Measurements from ENCODE around the gene PFDN4. TPM values are rescaled to one million over a fixed set of nuclear protein-coding genes. Genes with fewer than 3 reads are reported as not detected.
A peak's percentile ranks its signal among the peaks of the same experiment; 100 is the strongest.
"Not testable (repeated sequence)": the region's sequence is repeated elsewhere in the genome, so short reads cannot be mapped to it uniquely, and the experiment has no call there.

Gene PFDN4
- total RNA-seq, 6 experiments from 2014 or later: 31.6 to 37.1 (median 35.1) TPM

DNA sequence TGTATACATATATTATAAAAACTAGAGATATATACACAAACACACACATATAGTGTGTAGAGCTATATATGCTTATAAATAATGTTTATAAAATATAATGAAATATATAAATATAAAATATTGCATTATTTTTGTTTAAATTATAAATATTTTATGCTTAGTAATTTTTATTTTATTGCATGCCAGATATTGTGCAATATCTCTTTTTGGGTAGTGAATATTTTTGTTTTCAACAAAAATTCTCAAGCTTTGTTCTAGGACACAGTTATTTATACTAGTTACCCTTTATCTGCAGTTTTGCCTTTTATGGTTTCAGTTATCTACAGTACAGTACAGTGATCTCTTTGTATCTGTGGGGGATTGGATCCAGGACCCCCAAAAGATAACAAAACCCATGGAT, 52.2 kb downstream of the PFDN4 start:
- Mint-ChIP-seq H3K4me1 (ENCODE audit: low read depth) (peaks cover 27% of the 10 kb centered on the region), H3K9me3 (no peaks in the 10 kb centered on the region), H3K36me3 (ENCODE audit: low read depth) (no peaks in the 10 kb centered on the region), H3K27ac (no peak overlapping the region), H3K4me3 (no peak overlapping the region), H3K27me3 (ENCODE audit: insufficient read depth) (no peaks in the 10 kb centered on the region; the same call in 1 of the 2 replicates)
- no peak for DNase-seq
- no peak for TF ChIP-seq CTCF (IDR thresholded peaks at IDR 0.05)

- no peak for TF ChIP-seq CTCF (IDR thresholded peaks at IDR 0.05)
- Mint-ChIP-seq H3K27me3 (ENCODE audit: insufficient read depth) (peaks cover 1% of the 10 kb centered on the region; the same call in 1 of the 2 replicates), H3K4me3 (no peak overlapping the region), H3K27ac (no peak overlapping the region), H3K9me3 (no peaks in the 10 kb centered on the region), H3K36me3 (ENCODE audit: low read depth) (no peaks in the 10 kb centered on the region), H3K4me1 (ENCODE audit: low read depth) (peaks cover 10% of the 10 kb centered on the region)
- no peak for DNase-seq
These were observed 54.8 kb downstream of the PFDN4 start for GRCh38 chr20:54262671-54263070.

DNA sequence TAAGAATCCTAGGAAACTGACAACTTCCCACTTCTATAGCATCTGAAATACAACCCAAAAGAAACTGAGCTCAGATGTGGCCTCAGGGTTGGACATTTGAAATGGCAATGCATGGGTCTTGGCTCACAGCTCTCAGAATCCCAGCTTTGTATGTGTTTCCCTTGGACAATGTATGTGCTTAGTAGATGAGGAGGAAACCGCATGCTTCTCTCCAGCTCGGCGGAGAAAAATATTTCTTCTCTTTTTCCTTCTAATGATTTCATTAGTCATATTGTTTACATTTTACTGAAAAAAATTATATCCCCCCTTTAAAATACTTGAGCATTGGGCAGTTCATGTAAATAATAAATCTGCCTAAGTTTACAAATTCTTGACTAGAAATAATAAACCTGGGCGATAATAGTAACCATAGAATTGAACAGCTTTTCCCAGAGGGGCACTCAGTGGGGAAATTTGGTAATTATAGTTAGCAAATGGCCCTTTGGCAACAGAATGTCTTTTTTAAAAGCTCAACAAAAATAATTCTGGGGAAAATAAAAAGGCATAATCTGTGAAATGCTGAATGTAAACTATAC, 55.3 kb downstream of the PFDN4 start:
- no peak overlapping the region for H3K4me3 Mint-ChIP-seq
- TF ChIP-seq CTCF (IDR thresholded peaks at IDR 0.05): no peak
- no peak overlapping the region for H3K27ac Mint-ChIP-seq
- H3K36me3 Mint-ChIP-seq (ENCODE audit: low read depth): no peaks in the 10 kb centered on the region
- no peak for DNase-seq
- H3K9me3 Mint-ChIP-seq: no peaks in the 10 kb centered on the region
- peaks cover 9% of the 10 kb centered on the region for H3K4me1 Mint-ChIP-seq (ENCODE audit: low read depth)
- peaks cover 6% of the 10 kb centered on the region; the same call in 1 of the 2 replicates for H3K27me3 Mint-ChIP-seq (ENCODE audit: insufficient read depth)

GRCh38 chr20:54265791-54266190, 57.9 kb downstream of the PFDN4 start:
- not testable (repeated sequence) for H3K36me3 Mint-ChIP-seq (ENCODE audit: low read depth); H3K27me3 Mint-ChIP-seq (ENCODE audit: insufficient read depth); H3K4me1 Mint-ChIP-seq (ENCODE audit: low read depth); H3K4me3 Mint-ChIP-seq; DNase-seq; H3K9me3 Mint-ChIP-seq; H3K27ac Mint-ChIP-seq

DNA sequence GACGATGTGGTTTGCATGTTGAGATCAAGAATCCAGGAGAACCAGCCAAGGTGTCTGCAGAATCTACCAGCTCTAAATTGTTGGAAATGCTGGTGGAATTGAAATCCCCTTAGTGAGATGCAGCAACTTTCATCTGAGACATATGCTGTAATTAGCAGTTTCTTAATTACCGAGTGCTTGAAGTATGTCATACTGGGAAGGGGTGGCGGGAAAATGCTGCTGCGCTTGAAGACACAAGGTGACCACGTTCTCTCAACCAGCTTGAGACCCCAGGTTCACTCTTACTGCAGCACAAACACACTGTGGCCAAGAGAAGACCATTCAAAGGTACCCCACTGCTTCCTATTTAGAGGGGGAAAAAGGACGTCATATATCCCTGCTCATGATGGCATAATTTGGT, 59.0 kb downstream of the PFDN4 start:
- no peak for DNase-seq
- Mint-ChIP-seq H3K4me1 (ENCODE audit: low read depth) (peaks cover 9% of the 10 kb centered on the region), H3K36me3 (ENCODE audit: low read depth) (no peaks in the 10 kb centered on the region), H3K27me3 (ENCODE audit: insufficient read depth) (peaks cover 8% of the 10 kb centered on the region), H3K9me3 (no peaks in the 10 kb centered on the region), H3K27ac (no peak overlapping the region), H3K4me3 (no peak overlapping the region)
- no peak for TF ChIP-seq CTCF (IDR thresholded peaks at IDR 0.05)

GRCh38 chr20:54267483-54268003, 59.7 kb downstream of the PFDN4 start:
- Mint-ChIP-seq H3K4me3 (no peak overlapping the region), H3K27ac (no peak overlapping the region), H3K4me1 (ENCODE audit: low read depth) (peaks cover 9% of the 10 kb centered on the region), H3K27me3 (ENCODE audit: insufficient read depth) (peaks cover 8% of the 10 kb centered on the region), H3K9me3 (no peaks in the 10 kb centered on the region), H3K36me3 (ENCODE audit: low read depth) (no peaks in the 10 kb centered on the region)
- no peak for TF ChIP-seq CTCF (IDR thresholded peaks at IDR 0.05)
- DNase-seq: peak; percentile 13
